H1 (cell line): Measurements from ENCODE around the gene PAQR7. TPM values are rescaled to one million over a fixed set of nuclear protein-coding genes. Genes with fewer than 3 reads are reported as not detected.
A peak's percentile ranks its signal among the peaks of the same experiment; 100 is the strongest.

Experiments
- E2F6 ChIP-seq: IDR thresholded peaks from 2 replicates; pipeline ENCODE4 v1.6.1; 2012; ENCODE audit warnings: inconsistent platforms
- NRF1 ChIP-seq: IDR thresholded peaks from 2 replicates; pipeline ENCODE4 v1.6.1; 2011; ENCODE audit warnings: mild to moderate bottlenecking, low read depth, low read length, improper control_type of control experiment
- polyA plus RNA-seq, 7 experiments: library from polyadenylated mRNA; depleted of rRNA in 3 of 7; stranded (reverse) in 5 of 7; unstranded in 2 of 7; fragments of >200 nt in 5 of 7; fragments of 200-250 nt in 2 of 7; gene quantifications; 1 replicate in 5 of 7; 2 replicates in 1 of 7; 4 replicates in 1 of 7; pipeline versions ENCODE4 v1.2.1 to v1.2.3, GENCODE V29; 2011 to 2013; ENCODE audit warnings: missing spikeins in 2 of 7, mixed read lengths in 2 of 7
- total RNA-seq: library from RNA; stranded (reverse); fragmentation: NEBNext Ultra II Directional; extraction: Animal tissue kit (Norgen Biotek cat#: 25700); gene quantifications from 2 replicates; pipeline ENCODE4 v1.2.1, GENCODE V29; 2021

The PAQR7 gene
- total and polyA plus RNA-seq, 2 of the 8 experiments (the other 6 are each of a cell fraction or from before 2014, with no cell fraction given) = 7.3 to 7.4 TPM

- TF ChIP-seq E2F6 (peak; percentile 80), NRF1 (no peak; the same call in 1 of the 2 replicates)
Observed at GRCh38 chr1:25905680-25906643, 30.5 kb upstream of the PAQR7 start, which contains the start of gene STMN1 (continued).
